Skeletal muscle satellite cell (primary cell): ENCODE data around the gene WIZ.
"Not testable (repeated sequence)": the region's sequence is repeated elsewhere in the genome, so short reads cannot be mapped to it uniquely, and the experiment has no call there.

Experiments used
- H3K27me3 ChIP-seq: 2 replicates; pipeline ENCODE4 v1.7.0; 2013; ENCODE audit warnings: low read length; ENCODE audit not compliant: control insufficient read depth, insufficient read depth
- H3K36me3 ChIP-seq: 2 replicates; pipeline ENCODE4 v1.7.0; 2013; ENCODE audit warnings: mild to moderate bottlenecking, control low read depth, low read length; ENCODE audit not compliant: insufficient read depth
- H3K4me1 ChIP-seq: 2 replicates; pipeline ENCODE4 v1.7.0; 2013; ENCODE audit warnings: low read length; ENCODE audit not compliant: control insufficient read depth, insufficient read depth
- H3K4me2 ChIP-seq: 2 replicates; pipeline ENCODE4 v1.7.0; 2013; ENCODE audit warnings: mild to moderate bottlenecking, low read length
- H3K4me3 ChIP-seq: 2 replicates; pipeline ENCODE4 v1.7.0; 2013; ENCODE audit warnings: low read length
- H3K9ac ChIP-seq: 2 replicates; pipeline ENCODE4 v1.7.0; 2013; ENCODE audit warnings: mild to moderate bottlenecking, low read depth, low read length, moderate library complexity
- H3K9me3 ChIP-seq: replicated peaks from 2 replicates; pipeline ENCODE4 v1.7.0; 2013; ENCODE audit warnings: mild to moderate bottlenecking, control low read depth, low read length

The WIZ gene

GRCh38 chr19:15476325-15476724 is 26.6 kb upstream of the WIZ start:
- Histone ChIP-seq H3K36me3 (no peaks in the 10 kb centered on the region), H3K9me3 (no peaks in the 10 kb centered on the region), H3K9ac (no peak overlapping the region), H3K4me3 (no peak overlapping the region), H3K4me2 (no peak overlapping the region), H3K27me3 (no peaks in the 10 kb centered on the region), H3K4me1 (no peaks in the 10 kb centered on the region)

DNA sequence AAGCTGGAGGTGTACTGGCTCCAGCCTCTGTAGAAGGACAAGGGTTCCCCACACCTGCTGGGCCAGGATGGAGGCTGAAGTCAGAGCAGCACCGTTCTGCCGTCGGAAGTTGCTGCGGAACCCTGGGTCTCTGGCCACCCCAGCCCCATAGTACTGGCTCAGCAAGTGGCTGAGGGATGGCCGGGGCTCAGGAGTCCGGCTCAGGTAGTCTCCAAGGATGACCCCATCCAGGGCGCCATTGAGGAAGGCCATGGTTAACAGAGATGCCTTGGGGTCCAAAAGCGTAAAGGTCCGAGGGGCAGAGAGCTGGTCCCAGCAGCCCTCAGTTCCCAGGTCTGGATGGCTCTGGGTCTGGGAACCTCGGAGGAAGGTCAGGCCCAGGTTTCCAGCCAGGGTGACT is 25.9 kb upstream of the WIZ start:
- no peaks in the 10 kb centered on the region for H3K4me1 ChIP-seq
- no peak overlapping the region for H3K4me3 ChIP-seq
- H3K4me2 ChIP-seq = no peak overlapping the region
- H3K27me3 ChIP-seq = no peaks in the 10 kb centered on the region
- no peaks in the 10 kb centered on the region for H3K9me3 ChIP-seq
- no peaks in the 10 kb centered on the region for H3K36me3 ChIP-seq
- H3K9ac ChIP-seq = no peak overlapping the region

- Histone ChIP-seq H3K27me3 (no peaks in the 10 kb centered on the region), H3K9me3 (no peaks in the 10 kb centered on the region), H3K4me1 (no peaks in the 10 kb centered on the region), H3K4me3 (no peak overlapping the region), H3K36me3 (no peaks in the 10 kb centered on the region), H3K4me2 (no peak overlapping the region), H3K9ac (no peak overlapping the region)
These were observed 25.4 kb upstream of the WIZ start for GRCh38 chr19:15475169-15475568.

GRCh38 chr19:15473821-15474220 is 24.1 kb upstream of the WIZ start:
- H3K4me1 ChIP-seq, H3K4me3 ChIP-seq: not testable (repeated sequence)

DNA sequence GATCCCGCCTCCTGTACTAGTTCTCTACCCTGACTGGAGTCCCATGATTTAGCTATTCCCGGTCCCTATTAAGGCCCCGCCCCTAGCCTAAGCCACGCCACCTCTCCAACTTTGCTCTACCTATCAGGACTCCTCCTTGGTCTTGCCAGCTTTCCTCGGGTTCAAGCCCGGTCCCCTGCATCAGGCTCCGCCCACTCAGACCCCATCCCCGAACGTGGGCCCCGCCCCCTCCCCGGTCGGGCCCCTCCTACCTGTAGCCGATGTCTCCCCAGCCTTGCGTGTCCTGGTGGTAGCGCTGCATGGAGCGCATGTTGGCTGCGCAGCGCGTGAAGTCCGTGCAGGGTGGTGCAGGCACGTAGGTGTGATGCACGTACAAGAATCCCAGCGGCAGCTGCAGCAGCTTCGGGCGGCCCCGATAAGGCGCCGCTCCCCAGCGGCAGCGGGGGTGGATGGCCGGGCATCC is 21.9 kb upstream of the WIZ start:
- no peak overlapping the region for H3K4me3 ChIP-seq
- no peak overlapping the region for H3K4me2 ChIP-seq
- H3K9ac ChIP-seq = no peak overlapping the region
- peaks cover 20% of the 10 kb centered on the region for H3K27me3 ChIP-seq
- no peaks in the 10 kb centered on the region for H3K36me3 ChIP-seq
- no peaks in the 10 kb centered on the region for H3K9me3 ChIP-seq
- peaks cover 6% of the 10 kb centered on the region for H3K4me1 ChIP-seq

More at GRCh38 chr19:15473821-15474220, 24.1 kb upstream of the WIZ start:
- H3K9ac ChIP-seq, H3K36me3 ChIP-seq, H3K9me3 ChIP-seq, H3K4me2 ChIP-seq: not testable (repeated sequence)
- peaks cover 13% of the 10 kb centered on the region for H3K27me3 ChIP-seq

DNA sequence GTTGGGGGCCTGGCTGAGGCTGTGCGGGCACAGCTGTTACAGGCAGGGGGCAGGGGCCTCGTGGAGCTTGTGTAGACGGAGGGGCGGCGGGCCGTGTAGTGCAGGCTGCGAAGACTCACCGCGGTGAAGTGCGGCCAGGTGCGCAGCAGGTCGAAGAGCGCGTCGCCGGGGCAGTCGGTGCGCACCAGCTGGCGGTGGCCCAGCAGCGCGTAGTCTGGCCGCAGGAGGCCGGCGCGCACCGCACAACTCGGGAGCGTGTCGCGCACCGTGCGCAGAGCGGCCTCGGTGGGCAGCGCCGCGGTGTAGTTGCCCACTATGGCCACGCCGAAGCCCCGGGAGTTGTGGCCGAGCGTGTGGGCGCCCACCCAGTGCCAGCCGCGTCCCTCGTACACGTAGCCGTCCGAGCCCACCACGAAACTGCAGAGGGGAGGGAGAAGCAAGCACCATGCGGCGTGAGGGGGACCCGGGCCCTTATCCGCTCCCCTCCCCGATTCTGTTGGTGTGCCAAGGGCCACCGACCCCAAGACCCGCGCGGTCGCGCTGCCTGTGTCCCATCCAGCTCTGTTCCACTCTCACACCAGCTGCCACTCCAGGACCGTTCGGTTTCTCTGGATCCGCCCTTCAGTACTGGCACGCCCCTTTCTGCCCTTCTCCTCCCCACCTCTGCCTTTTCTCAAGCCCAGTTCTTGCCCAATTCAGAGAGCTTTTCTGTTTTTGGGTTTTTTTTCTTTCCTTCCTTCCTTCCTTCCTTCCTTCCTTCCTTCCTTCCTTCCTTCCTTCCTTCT is 19.9 kb upstream of the WIZ start:
- H3K9ac ChIP-seq = no peak overlapping the region
- no peaks in the 10 kb centered on the region for H3K9me3 ChIP-seq
- H3K4me2 ChIP-seq = peak overlapping the region; percentile 77
- no peaks in the 10 kb centered on the region for H3K36me3 ChIP-seq
- H3K4me1 ChIP-seq = peaks cover 7% of the 10 kb centered on the region
- peaks cover 23% of the 10 kb centered on the region for H3K27me3 ChIP-seq
- peak overlapping the region; percentile 45 for H3K4me3 ChIP-seq

- no peaks in the 10 kb centered on the region for H3K36me3 ChIP-seq
- H3K4me3 ChIP-seq = no peak overlapping the region
- no peak overlapping the region for H3K9ac ChIP-seq
- H3K27me3 ChIP-seq = peaks cover 25% of the 10 kb centered on the region
- H3K4me1 ChIP-seq = peaks cover 7% of the 10 kb centered on the region
- peak overlapping the region; percentile 77 for H3K4me2 ChIP-seq
- no peaks in the 10 kb centered on the region for H3K9me3 ChIP-seq
These were observed 19.1 kb upstream of the WIZ start for GRCh38 chr19:15468675-15469512.

- Histone ChIP-seq H3K9me3 (no peaks in the 10 kb centered on the region), H3K4me1 (peaks cover 7% of the 10 kb centered on the region), H3K4me3 (no peak overlapping the region), H3K4me2 (no peak overlapping the region), H3K27me3 (peaks cover 28% of the 10 kb centered on the region), H3K9ac (no peak overlapping the region), H3K36me3 (no peaks in the 10 kb centered on the region)
These were observed 18.0 kb upstream of the WIZ start for GRCh38 chr19:15467734-15468214.

DNA sequence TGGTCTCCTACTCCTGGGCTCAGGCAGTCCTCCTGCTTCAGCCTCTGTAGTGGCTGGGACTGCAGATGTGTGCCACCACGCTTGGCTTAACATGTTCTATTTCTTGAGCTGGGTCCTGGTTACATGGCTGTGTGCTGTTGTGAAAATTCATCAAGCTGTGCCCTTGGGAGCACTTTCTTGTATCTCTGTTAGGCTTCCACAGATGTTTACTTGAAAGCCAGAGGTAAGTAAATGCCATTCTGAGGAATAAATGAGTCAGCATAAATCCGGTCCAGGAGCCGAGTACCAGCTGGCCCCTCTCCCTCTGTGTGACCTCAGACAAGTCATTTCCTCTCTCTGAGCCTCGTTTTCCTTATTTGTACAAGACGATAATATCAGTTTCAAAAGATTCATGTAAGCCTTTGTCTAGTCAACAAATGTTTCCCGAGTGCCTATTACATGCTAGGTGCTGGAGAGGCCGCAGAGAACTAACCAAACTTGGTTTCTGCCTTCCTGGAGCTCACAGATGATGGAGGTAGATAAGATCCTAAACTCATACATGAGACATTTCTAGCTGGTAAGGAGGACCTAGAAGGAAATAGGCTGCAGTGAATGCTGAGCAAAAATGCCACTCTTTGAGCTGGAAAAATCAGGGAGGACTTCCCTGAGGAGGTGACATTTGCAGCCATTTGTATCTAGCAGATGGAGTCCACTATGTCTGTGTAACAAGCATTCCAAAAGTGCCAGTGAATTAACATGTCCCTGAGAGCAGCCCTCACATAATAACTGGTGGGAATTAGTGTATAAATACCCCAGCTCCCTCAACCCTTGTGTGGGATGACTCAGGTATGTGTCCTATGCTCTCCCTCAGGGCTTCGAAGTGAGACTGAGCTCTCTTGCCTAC is 17.3 kb upstream of the WIZ start:
- no peaks in the 10 kb centered on the region for H3K36me3 ChIP-seq
- H3K9ac ChIP-seq = no peak overlapping the region
- no peaks in the 10 kb centered on the region for H3K9me3 ChIP-seq
- H3K27me3 ChIP-seq = peaks cover 28% of the 10 kb centered on the region
- H3K4me3 ChIP-seq = no peak overlapping the region
- peak overlapping the region; percentile 22 for H3K4me2 ChIP-seq
- H3K4me1 ChIP-seq = peaks cover 7% of the 10 kb centered on the region

DNA sequence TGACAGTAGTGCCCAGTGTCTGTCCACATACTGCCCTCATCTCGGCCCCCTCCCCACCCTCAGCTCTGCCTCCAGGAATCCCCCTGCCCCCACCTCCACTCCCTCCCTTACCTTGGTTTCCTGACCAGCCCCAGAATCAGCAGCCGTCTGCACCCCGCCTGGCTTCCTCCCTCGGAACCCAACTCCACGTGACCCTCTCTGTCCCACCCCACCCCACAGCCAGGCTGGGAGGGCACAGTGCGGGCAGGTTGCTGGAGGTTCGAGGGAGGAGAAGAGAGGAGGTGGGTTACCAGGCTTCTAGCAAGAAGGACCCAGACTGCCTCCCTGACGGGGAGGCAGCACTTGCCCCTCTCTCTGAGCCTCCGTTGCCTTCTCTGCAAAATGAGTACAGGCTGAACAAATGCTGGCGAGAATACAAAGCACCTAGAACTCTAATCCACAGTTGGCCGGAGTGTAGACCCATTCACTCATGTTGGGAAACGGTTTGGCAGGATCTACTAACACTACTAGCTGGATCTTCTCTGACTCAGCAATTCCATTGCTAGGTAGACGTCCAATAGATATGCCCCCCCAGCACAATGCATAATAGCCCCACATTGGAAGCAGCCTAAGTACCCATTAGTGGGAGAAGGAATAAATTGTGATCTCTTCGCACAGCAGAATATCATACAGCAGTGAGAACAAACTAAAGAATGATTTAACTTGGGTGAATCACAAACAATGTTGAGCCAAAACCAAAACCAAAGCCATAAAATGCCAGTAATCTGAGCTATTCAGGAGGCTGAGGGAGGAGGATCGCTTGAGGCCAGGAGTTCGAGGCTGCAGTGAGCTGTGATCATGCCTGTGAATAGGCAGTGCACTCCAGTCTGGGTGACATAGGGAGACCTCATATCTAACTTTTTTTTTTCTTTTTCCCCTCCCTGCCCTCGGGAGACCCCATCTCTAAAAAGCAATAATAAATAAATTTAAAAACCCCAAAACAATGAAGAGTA is 14.9 kb upstream of the WIZ start, which contains the start of gene RASAL3:
Gene RASAL3, minus strand, starts transcription at position 151 of the 992 bp plus-strand sequence. CDS start 186 bp downstream, outside the sequence.
- H3K4me2 ChIP-seq = no peak within 1 kb of the TSS
- H3K4me1 ChIP-seq = peaks cover 7% of the 10 kb centered on the region
- H3K36me3 ChIP-seq = no peaks in the 10 kb centered on the region
- no peak within 1 kb of the TSS for H3K4me3 ChIP-seq
- no peak within 1 kb of the TSS for H3K9ac ChIP-seq
- no peaks in the 10 kb centered on the region for H3K9me3 ChIP-seq
- peaks cover 42% of the 10 kb centered on the region for H3K27me3 ChIP-seq
